Measurements from ENCODE around the gene MYO5B.

The MYO5B gene

GRCh38 chr18:50042611-50043010 lies 152.3 kb downstream of the MYO5B start:
- H3K4me1 ChIP-seq (ENCODE audit: low read depth, poor library complexity, severe bottlenecking), result peaks cover 25% of the 10 kb centered on the region
- no peaks in the 10 kb centered on the region for H3K79me2 ChIP-seq (ENCODE audit: insufficient read depth, low read depth)
- H3K4me2 ChIP-seq, result 0 out of 2 replicates have a peak overlapping the region, but pooled peaks have one; percentile 36
- H3K27me3 ChIP-seq (ENCODE audit: insufficient read depth, low read depth), result no peaks in the 10 kb centered on the region
- H3K4me3 ChIP-seq (IDR thresholded peaks at IDR 0.05; ENCODE audit: insufficient read depth, low read depth, low read length), result no peak overlapping the region
- no peak overlapping the region for H3K27ac ChIP-seq
- no peak for TF ChIP-seq CTCF (conservative IDR thresholded peaks at IDR 0.05; ENCODE audit: low read depth, low read length)
- H4K20me1 ChIP-seq (ENCODE audit: insufficient read depth), result no peaks in the 10 kb centered on the region
- no peak overlapping the region for H3K9ac ChIP-seq
- H3K36me3 ChIP-seq (ENCODE audit: insufficient read depth), result no peaks in the 10 kb centered on the region
- no peak overlapping the region for H2AFZ ChIP-seq (ENCODE audit: low read depth)

- Histone ChIP-seq H3K9ac (no peak overlapping the region), H3K27me3 (ENCODE audit: insufficient read depth, low read depth) (no peaks in the 10 kb centered on the region)
Measured at GRCh38 chr18:50039746-50040145, 155.2 kb downstream of the MYO5B start.

GRCh38 chr18:50038448-50038847 lies 156.5 kb downstream of the MYO5B start:
- Histone ChIP-seq H3K4me2 (no peak overlapping the region), H3K9ac (no peak overlapping the region), H3K79me2 (ENCODE audit: insufficient read depth, low read depth) (no peaks in the 10 kb centered on the region), H4K20me1 (ENCODE audit: insufficient read depth) (no peaks in the 10 kb centered on the region), H3K4me3 (IDR thresholded peaks at IDR 0.05; ENCODE audit: insufficient read depth, low read depth, low read length) (no peak overlapping the region), H3K27me3 (ENCODE audit: insufficient read depth, low read depth) (no peaks in the 10 kb centered on the region), H3K4me1 (ENCODE audit: low read depth, poor library complexity, severe bottlenecking) (peaks cover 7% of the 10 kb centered on the region), H2AFZ (ENCODE audit: low read depth) (no peak overlapping the region), H3K27ac (no peak overlapping the region), H3K36me3 (ENCODE audit: insufficient read depth) (no peaks in the 10 kb centered on the region)
- no peak for TF ChIP-seq CTCF (conservative IDR thresholded peaks at IDR 0.05; ENCODE audit: low read depth, low read length)

More at GRCh38 chr18:50039746-50040145, 155.2 kb downstream of the MYO5B start:
- H3K79me2 ChIP-seq (ENCODE audit: insufficient read depth, low read depth), result no peaks in the 10 kb centered on the region
- no peaks in the 10 kb centered on the region for H3K36me3 ChIP-seq (ENCODE audit: insufficient read depth)
- TF ChIP-seq CTCF (conservative IDR thresholded peaks at IDR 0.05; ENCODE audit: low read depth, low read length), result no peak
- no peak overlapping the region for H2AFZ ChIP-seq (ENCODE audit: low read depth)
- H3K4me2 ChIP-seq, result no peak overlapping the region
- no peak overlapping the region for H3K4me3 ChIP-seq (IDR thresholded peaks at IDR 0.05; ENCODE audit: insufficient read depth, low read depth, low read length)
- H3K27ac ChIP-seq, result no peak overlapping the region
- peaks cover 20% of the 10 kb centered on the region for H3K4me1 ChIP-seq (ENCODE audit: low read depth, poor library complexity, severe bottlenecking)
- no peaks in the 10 kb centered on the region for H4K20me1 ChIP-seq (ENCODE audit: insufficient read depth)

- Histone ChIP-seq H3K9ac (no peak overlapping the region), H2AFZ (ENCODE audit: low read depth) (no peak overlapping the region), H3K27ac (no peak overlapping the region), H3K79me2 (ENCODE audit: insufficient read depth, low read depth) (no peaks in the 10 kb centered on the region), H3K27me3 (ENCODE audit: insufficient read depth, low read depth) (no peaks in the 10 kb centered on the region), H4K20me1 (ENCODE audit: insufficient read depth) (no peaks in the 10 kb centered on the region), H3K4me2 (no peak overlapping the region), H3K4me3 (IDR thresholded peaks at IDR 0.05; ENCODE audit: insufficient read depth, low read depth, low read length) (no peak overlapping the region), H3K4me1 (ENCODE audit: low read depth, poor library complexity, severe bottlenecking) (peaks cover 4% of the 10 kb centered on the region), H3K36me3 (ENCODE audit: insufficient read depth) (no peaks in the 10 kb centered on the region)
- no peak for TF ChIP-seq CTCF (conservative IDR thresholded peaks at IDR 0.05; ENCODE audit: low read depth, low read length)
Measured at GRCh38 chr18:50034029-50034428, 160.9 kb downstream of the MYO5B start.
